HepG2 (cell line): ENCODE measurements around the gene CXCR5. TPM values are rescaled to one million over a fixed set of nuclear protein-coding genes. Genes with fewer than 3 reads are reported as not detected.
A peak's percentile ranks its signal among the peaks of the same experiment; 100 is the strongest.

ENCODE experiments used
- CHCHD3 ChIP-seq: sonication (generic); formaldehyde crosslinking; IDR thresholded peaks from 2 replicates; pipeline ENCODE4 v1.8.0; 2022; ENCODE audit warnings: mild to moderate bottlenecking, missing genetic modification reagents, moderate library complexity
- CREB1 ChIP-seq, 2 experiments: fragments of 450-650 bp in 1 of 2; IDR thresholded peaks; 2 replicates each; pipeline ENCODE4 v1.6.1; 2016 to 2017; ENCODE audit warnings: control low read depth in 1 of 2, mild to moderate bottlenecking in 1 of 2, missing compliant biosample characterization in 1 of 2, missing genetic modification characterization in 1 of 2
- HNRNPH1 ChIP-seq: fragments of 200-400 bp; formaldehyde crosslinking; optimal IDR thresholded peaks from 2 replicates; pipeline ENCODE3; 2017; ENCODE audit warnings: mild to moderate bottlenecking, low read depth, low read length
- JUN ChIP-seq: sonication (generic); formaldehyde crosslinking; IDR thresholded peaks from 2 replicates; pipeline ENCODE4 v1.4.0; 2020; ENCODE audit warnings: mild to moderate bottlenecking, missing genetic modification reagents
- LBX2 ChIP-seq: sonication (generic); formaldehyde crosslinking; IDR thresholded peaks from 2 replicates; pipeline ENCODE4 v1.5.0; 2020; ENCODE audit warnings: missing genetic modification reagents, mild to moderate bottlenecking, borderline replicate concordance
- NFIC ChIP-seq: IDR thresholded peaks from 2 replicates; pipeline ENCODE4 v1.6.1; 2012; ENCODE audit warnings: mild to moderate bottlenecking, low read length, inconsistent platforms
- NKX3-1 ChIP-seq: sonication (generic); formaldehyde crosslinking; IDR thresholded peaks from 2 replicates; pipeline ENCODE4 v1.5.0; 2020; ENCODE audit warnings: missing genetic modification reagents
- NPAS2 ChIP-seq: sonication (generic); formaldehyde crosslinking; IDR thresholded peaks from 2 replicates; pipeline ENCODE4 v1.8.0; 2022; ENCODE audit warnings: mild to moderate bottlenecking, missing genetic modification reagents, borderline replicate concordance
- PAXIP1 ChIP-seq: sonication (generic); formaldehyde crosslinking; conservative IDR thresholded peaks from 2 replicates; pipeline ENCODE4 v1.4.0; 2020; ENCODE audit warnings: mild to moderate bottlenecking, missing genetic modification reagents, moderate library complexity
- PBX3 ChIP-seq: sonication (generic); formaldehyde crosslinking; IDR thresholded peaks from 2 replicates; pipeline ENCODE4 v1.8.1; 2023; ENCODE audit warnings: missing genetic modification reagents, inconsistent platforms, borderline replicate concordance
- POGZ ChIP-seq: sonication (generic); formaldehyde crosslinking; IDR thresholded peaks from 2 replicates; pipeline ENCODE4 v1.4.0; 2020; ENCODE audit warnings: mild to moderate bottlenecking, missing genetic modification reagents
- RARA ChIP-seq: IDR thresholded peaks from 2 replicates; pipeline ENCODE4 v1.6.1; 2016; ENCODE audit warnings: missing genetic modification reagents, missing compliant biosample characterization
- RBM22 ChIP-seq: fragments of 200-400 bp; formaldehyde crosslinking; optimal IDR thresholded peaks from 2 replicates; pipeline ENCODE3; 2017; ENCODE audit warnings: mild to moderate bottlenecking, low read length, moderate library complexity
- ZBTB21 ChIP-seq: sonication (generic); formaldehyde crosslinking; IDR thresholded peaks from 2 replicates; pipeline ENCODE4 v1.4.0; 2020; ENCODE audit warnings: missing genetic modification reagents
- ZFP90 ChIP-seq: sonication (generic); formaldehyde crosslinking; IDR thresholded peaks from 2 replicates; pipeline ENCODE4 v1.8.0; 2022; ENCODE audit warnings: missing genetic modification reagents, mild to moderate bottlenecking, inconsistent platforms, borderline replicate concordance
- ZNF20 ChIP-seq: sonication (generic); formaldehyde crosslinking; IDR thresholded peaks from 2 replicates; pipeline ENCODE4 v1.4.0; 2020; ENCODE audit warnings: mild to moderate bottlenecking, moderate library complexity, missing genetic modification reagents
- ZNF275 ChIP-seq: sonication (generic); formaldehyde crosslinking; IDR thresholded peaks from 2 replicates; pipeline ENCODE4 v1.8.0; 2022; ENCODE audit warnings: missing genetic modification reagents, mild to moderate bottlenecking, inconsistent platforms, borderline replicate concordance
- ZNF574 ChIP-seq: sonication (generic); formaldehyde crosslinking; IDR thresholded peaks from 2 replicates; pipeline ENCODE4 v1.4.0; 2020; ENCODE audit warnings: missing genetic modification reagents
- ZNF83 ChIP-seq: sonication (generic); formaldehyde crosslinking; IDR thresholded peaks from 2 replicates; pipeline ENCODE4 v1.4.0; 2020; ENCODE audit warnings: missing genetic modification reagents, mild to moderate bottlenecking, borderline replicate concordance
- polyA plus RNA-seq, 8 experiments: library from polyadenylated mRNA; depleted of rRNA in 3 of 8; stranded (reverse) in 7 of 8; unstranded in 1 of 8; fragments of >200 nt; fragmentation: Illumina TruSeq in 4 of 8; extraction: Trizol in 4 of 8; gene quantifications; 2 replicates each; pipeline versions ENCODE4 v1.2.1 to v1.2.3, GENCODE V29; 2011 to 2016; ENCODE audit warnings: low read depth in 4 of 8, missing spikeins in 1 of 8, mixed read lengths in 1 of 8; ENCODE audit not compliant: insufficient read depth in 1 of 8
- total RNA-seq, 5 experiments: library from RNA; depleted of rRNA; stranded (reverse); fragments of >200 nt; fragmentation: Illumina TruSeq; extraction: Trizol; gene quantifications; 2 replicates each; pipeline ENCODE4 v1.2.3, GENCODE V29; 2016; ENCODE audit warnings: low read depth in 1 of 5

CXCR5 gene
- total and polyA plus RNA-seq, 2 of the 13 experiments (the other 11 are each of a cell fraction or from before 2014, with no cell fraction given): not detected

- peak; percentile 49; the same call in 1 of the 2 replicates for TF ChIP-seq PAXIP1 (CRISPR knock-in tag)
- TF ChIP-seq RBM22: no peak
- TF ChIP-seq CREB1 (IDR thresholded peaks at IDR 0.05): peak; percentile 56; the same call in 1 of the 2 replicates
- peak; percentile 77 for TF ChIP-seq CREB1 (CRISPR knock-in tag; IDR thresholded peaks at IDR 0.05)
- peak; percentile 42; the same call in 1 of the 2 replicates for TF ChIP-seq ZNF574 (CRISPR knock-in tag)
- 0 out of 2 replicates have a peak, but pooled peaks have one; percentile 28 for TF ChIP-seq ZFP90 (CRISPR knock-in tag)
- TF ChIP-seq LBX2 (CRISPR knock-in tag): no peak
- TF ChIP-seq PBX3 (CRISPR knock-in tag): no peak
- TF ChIP-seq POGZ (CRISPR knock-in tag): no peak
- TF ChIP-seq RARA (CRISPR knock-in tag): peak; percentile 42; the same call in 1 of the 2 replicates
- peak; percentile 69; the same call in 1 of the 2 replicates for TF ChIP-seq JUN (CRISPR knock-in tag)
- no peak for TF ChIP-seq CHCHD3 (CRISPR knock-in tag)
- TF ChIP-seq NFIC: no peak
- TF ChIP-seq ZNF275 (CRISPR knock-in tag): no peak
- TF ChIP-seq ZNF20 (CRISPR knock-in tag): no peak
- TF ChIP-seq NPAS2 (CRISPR knock-in tag): no peak
- no peak for TF ChIP-seq ZNF83 (CRISPR knock-in tag)
- TF ChIP-seq HNRNPH1: no peak
- TF ChIP-seq ZBTB21: no peak
- TF ChIP-seq NKX3-1 (CRISPR knock-in tag): no peak
These were observed 28.4 kb downstream of the CXCR5 start (continued) for GRCh38 chr11:118911880-118912741.
